Measurements from ENCODE around the gene SEC14L6.
A peak's percentile ranks its signal among the peaks of the same experiment; 100 is the strongest.
"Not testable (repeated sequence)": the region's sequence is repeated elsewhere in the genome, so short reads cannot be mapped to it uniquely, and the experiment has no call there.

The SEC14L6 gene

GRCh38 chr22:30546616-30547015 lies at the start of gene SEC14L6:
TSS of gene SEC14L6 (minus strand) at chr22:30546741. CDS start at chr22:30546682, 59 bp downstream.
- no peak for DNase-seq (ENCODE audit: low read depth)
- H3K4me3 ChIP-seq (ENCODE audit: low read depth, low read length): no peak within 1 kb of the TSS
- TF ChIP-seq CTCF (IDR thresholded peaks at IDR 0.05; ENCODE audit: low read depth, low read length) (no peak), MAX (IDR thresholded peaks at IDR 0.05; ENCODE audit: low read depth, low read length) (no peak), MYC (IDR thresholded peaks at IDR 0.05; ENCODE audit: low read depth, low read length) (no peak), POLR2A (IDR thresholded peaks at IDR 0.05; ENCODE audit: extremely low read depth, insufficient read length) (no peak)

GRCh38 chr22:30596199-30596598 lies 49.7 kb upstream of the SEC14L6 start:
- TF ChIP-seq MAX (IDR thresholded peaks at IDR 0.05; ENCODE audit: low read depth, low read length): no peak
- no peak for TF ChIP-seq CTCF (IDR thresholded peaks at IDR 0.05; ENCODE audit: low read depth, low read length)
- no peak for TF ChIP-seq POLR2A (IDR thresholded peaks at IDR 0.05; ENCODE audit: extremely low read depth, insufficient read length)
- no peak for TF ChIP-seq MYC (IDR thresholded peaks at IDR 0.05; ENCODE audit: low read depth, low read length)
- H3K4me3 ChIP-seq (ENCODE audit: low read depth, low read length): no peak overlapping the region
- no peak for DNase-seq (ENCODE audit: low read depth)

GRCh38 chr22:30592360-30592713 lies 45.8 kb upstream of the SEC14L6 start:
- DNase-seq (ENCODE audit: low read depth); H3K4me3 ChIP-seq (ENCODE audit: low read depth, low read length): not testable (repeated sequence)

- peak; percentile 99 for DNase-seq (ENCODE audit: low read depth)
- TF ChIP-seq CTCF (IDR thresholded peaks at IDR 0.05; ENCODE audit: low read depth, low read length) (no peak), POLR2A (IDR thresholded peaks at IDR 0.05; ENCODE audit: extremely low read depth, insufficient read length) (peak; percentile 51), MYC (IDR thresholded peaks at IDR 0.05; ENCODE audit: low read depth, low read length) (peak; percentile 94), MAX (IDR thresholded peaks at IDR 0.05; ENCODE audit: low read depth, low read length) (peak; percentile 95)
- H3K4me3 ChIP-seq (ENCODE audit: low read depth, low read length): peak within 1 kb of the TSS; percentile 99
Measured at GRCh38 chr22:30591588-30592359, 45.2 kb upstream of the SEC14L6 start, which contains the start of gene PES1. TSS of gene PES1 (minus strand) at chr22:30591910. CDS start at chr22:30591833, 77 bp downstream.

- TF ChIP-seq MAX (IDR thresholded peaks at IDR 0.05; ENCODE audit: low read depth, low read length): peak; percentile 4; the same call in 1 of the 2 replicates
- no peak for TF ChIP-seq POLR2A (IDR thresholded peaks at IDR 0.05; ENCODE audit: extremely low read depth, insufficient read length)
- TF ChIP-seq CTCF (IDR thresholded peaks at IDR 0.05; ENCODE audit: low read depth, low read length): no peak
- TF ChIP-seq MYC (IDR thresholded peaks at IDR 0.05; ENCODE audit: low read depth, low read length): no peak
- DNase-seq (ENCODE audit: low read depth): no peak
- H3K4me3 ChIP-seq (ENCODE audit: low read depth, low read length): peak overlapping the region; percentile 99
Measured at GRCh38 chr22:30591191-30591587, 44.6 kb upstream of the SEC14L6 start.

- TF ChIP-seq CTCF (IDR thresholded peaks at IDR 0.05; ENCODE audit: low read depth, low read length) (no peak), MYC (IDR thresholded peaks at IDR 0.05; ENCODE audit: low read depth, low read length) (no peak), POLR2A (IDR thresholded peaks at IDR 0.05; ENCODE audit: extremely low read depth, insufficient read length) (no peak), MAX (IDR thresholded peaks at IDR 0.05; ENCODE audit: low read depth, low read length) (no peak)
- no peak for DNase-seq (ENCODE audit: low read depth)
- no peak overlapping the region for H3K4me3 ChIP-seq (ENCODE audit: low read depth, low read length)
Measured at GRCh38 chr22:30586414-30586813, 39.9 kb upstream of the SEC14L6 start.

Data from NB4 (cell line).